ENCODE results near the gene RTCA. TPM values are rescaled to one million over a fixed set of nuclear protein-coding genes. Genes with fewer than 3 reads are reported as not detected.

Gene RTCA
- total RNA-seq, 1 experiment from 2014 or later, result 26.5 TPM

- Histone ChIP-seq H2AFZ (ENCODE audit: low read depth, low read length, poor library complexity, severe bottlenecking) (no peak overlapping the region), H3K36me3 (ENCODE audit: control insufficient read depth in 1 of 2, insufficient read depth in 2 of 2, low read length in 2 of 2) (no peaks in the 10 kb centered on the region), H3K79me2 (ENCODE audit: insufficient read depth, low read length) (no peaks in the 10 kb centered on the region), H3K27ac (ENCODE audit: low read depth, low read length) (no peak overlapping the region), H3K4me1 (ENCODE audit: control insufficient read depth in 1 of 2, insufficient read depth in 2 of 2, low read length in 2 of 2) (no peaks in the 10 kb centered on the region), H3K27me3 (ENCODE audit: insufficient read depth, low read length) (no peaks in the 10 kb centered on the region), H3K4me2 (ENCODE audit: low read length) (no peak overlapping the region), H4K20me1 (ENCODE audit: insufficient read depth) (no peaks in the 10 kb centered on the region), H3K9me2 (ENCODE audit: insufficient read depth) (no peaks in the 10 kb centered on the region), H3K9ac (ENCODE audit: low read length) (no peak overlapping the region), H3K9me3 (ENCODE audit: control insufficient read depth in 1 of 2, insufficient read depth in 1 of 2, low read depth in 1 of 2, low read length in 2 of 2) (no peaks in the 10 kb centered on the region), H3K4me3 (replicated peaks in 1 of 2; ENCODE audit: low read depth in 1 of 2, low read length in 2 of 2) (no peak overlapping the region)
- TF ChIP-seq CTCF (IDR thresholded peaks at IDR 0.05 in 2 of 3, conservative IDR thresholded peaks at IDR 0.05 in 1 of 3; ENCODE audit: borderline replicate concordance in 1 of 3, insufficient read depth in 1 of 3, low read depth in 2 of 3, low read length in 2 of 3), result no peak
- TF ChIP-seq ZNF274 (IDR thresholded peaks at IDR 0.05; ENCODE audit: low read depth, low read length), result no peak
- no peak for TF ChIP-seq ZBTB33 (IDR thresholded peaks at IDR 0.05; ENCODE audit: extremely low read depth, insufficient replicate concordance, low read length)
- no peak for TF ChIP-seq ZFX (IDR thresholded peaks at IDR 0.05)
- TF ChIP-seq ATF3 (IDR thresholded peaks at IDR 0.05), result no peak
- TF ChIP-seq ELF1 (IDR thresholded peaks at IDR 0.05; ENCODE audit: borderline replicate concordance, low read depth), result no peak
- no peak for TF ChIP-seq MAX (IDR thresholded peaks at IDR 0.05)
- no peak for TF ChIP-seq FOSL1 (IDR thresholded peaks at IDR 0.05; ENCODE audit: low read depth)
- TF ChIP-seq CEBPB (IDR thresholded peaks at IDR 0.05; ENCODE audit: low read depth), result no peak
- TF ChIP-seq CBX3 (IDR thresholded peaks at IDR 0.05; ENCODE audit: low read depth), result no peak
- TF ChIP-seq POLR2AphosphoS5 (IDR thresholded peaks at IDR 0.05; ENCODE audit: low read depth, low read length), result no peak
- no peak for TF ChIP-seq POLR2A (IDR thresholded peaks at IDR 0.05; ENCODE audit: borderline replicate concordance, extremely low read depth, insufficient read depth, insufficient read length)
- TF ChIP-seq SP1 (IDR thresholded peaks at IDR 0.05; ENCODE audit: low read depth), result no peak
- TF ChIP-seq RAD21 (IDR thresholded peaks at IDR 0.05; ENCODE audit: low read depth), result no peak
- TF ChIP-seq TCF7L2 (IDR thresholded peaks at IDR 0.05; ENCODE audit: borderline replicate concordance, extremely low read depth, insufficient read depth, insufficient read length), result no peak
- TF ChIP-seq YY1 (IDR thresholded peaks at IDR 0.05; ENCODE audit: extremely low read depth, insufficient replicate concordance, low read depth, low read length), result no peak
- no peak for TF ChIP-seq REST (IDR thresholded peaks at IDR 0.05; ENCODE audit: low read depth)
- no peak for TF ChIP-seq EZH2phosphoT487 (IDR thresholded peaks at IDR 0.05; ENCODE audit: borderline replicate concordance)
- TF ChIP-seq SIN3A (IDR thresholded peaks at IDR 0.05; ENCODE audit: low read depth), result no peak
- TF ChIP-seq JUND (IDR thresholded peaks at IDR 0.05), result no peak
- intact Hi-C loops (cut with micrococcal nuclease), result no loop called here
- no peak for DNase-seq (ENCODE audit: low read depth, low spot score)
- no peak for ATAC-seq
- RAD21 ChIA-PET (ENCODE audit: low non-redundant PET in 1 of 2, low total read pairs in 2 of 2, uncharacterized antibody in 2 of 2, unreplicated experiment in 2 of 2), result no interaction called here
- no TSS peak for BruUV-seq (replicated peaks)
- CTCF ChIA-PET, result no interaction called here
- POLR2A ChIA-PET, result interaction anchor here (0.8 kb wide), 1 partner anchor 12 kb away, joined by 3 read pairs; no protein-coding TSS in a partner anchor
These were observed 33.7 kb downstream of the RTCA start for GRCh38 chr1:100299521-100300222.
